Tibial nerve (tissue), 4 donors: ENCODE measurements around the gene CBX5. TPM values are rescaled to one million over a fixed set of nuclear protein-coding genes. Genes with fewer than 3 reads are reported as not detected.

Experiments used
- DNase-seq, 2 donors: peaks; one replicate each; pipeline ENCODE4 v3.0.0-alpha.2; 2019; ENCODE audit warnings: low spot score in 2 of 2
- H3K27ac ChIP-seq, 4 donors: fragments of 200-600 bp; sonication (generic) in 3 of 4; one replicate each; pipeline ENCODE4 v1.5.1; 2017 to 2019; ENCODE audit warnings: mild to moderate bottlenecking in 1 of 4
- H3K27me3 ChIP-seq, 2 donors: fragments of 200-600 bp; sonication (generic) in 1 of 2; one replicate each; pipeline versions ENCODE4 v1.5.1 to v1.6.0; 2017 to 2019
- H3K36me3 ChIP-seq, 3 donors: fragments of 200-600 bp; sonication (generic); one replicate each; pipeline ENCODE4 v1.5.1; 2018 to 2019
- H3K4me1 ChIP-seq, 4 donors: fragments of 200-600 bp; sonication (generic) in 3 of 4; one replicate each; pipeline ENCODE4 v1.5.1; 2017 to 2019
- H3K4me3 ChIP-seq, 4 donors: fragments of 200-600 bp; sonication (generic) in 3 of 4; one replicate each; pipeline ENCODE4 v1.5.1; 2017 to 2019; ENCODE audit warnings: mild to moderate bottlenecking in 1 of 4, moderate library complexity in 1 of 4
- H3K9me3 ChIP-seq, 4 donors: fragments of 200-600 bp; sonication (generic) in 3 of 4; one replicate each; pipeline ENCODE4 v1.5.1; 2017 to 2019
- CTCF ChIP-seq, 5 experiments: fragments of 200-600 bp in 3 of 5; fragments of 450-650 bp in 2 of 5; sonication (generic) in 3 of 5; IDR thresholded peaks; one replicate each; pipeline ENCODE4 v1.5.1; 2016 to 2019; ENCODE audit warnings: antibody characterized with exemption in 5 of 5, mild to moderate bottlenecking in 3 of 5, moderate library complexity in 2 of 5
- EP300 ChIP-seq, 2 donors: sonication (generic); formaldehyde crosslinking; IDR thresholded peaks; one replicate each; pipeline ENCODE4 v1.6.1; 2017; ENCODE audit warnings: antibody characterized with exemption in 2 of 2, mild to moderate bottlenecking in 1 of 2
- POLR2A ChIP-seq, 2 donors: fragments of 450-650 bp; IDR thresholded peaks; one replicate each; pipeline ENCODE4 v1.6.1; 2017; ENCODE audit warnings: antibody characterized with exemption in 2 of 2, mild to moderate bottlenecking in 2 of 2, moderate library complexity in 2 of 2
- WGBS, 2 donors: methylation state at CpG; one replicate each; pipeline ENCODE4 v1.1.5; 2018; 5-methylcytosine and 5-hydroxymethylcytosine counted together
- total RNA-seq, 4 donors: library from RNA; depleted of rRNA; stranded (reverse); fragments of >200 nt; gene quantifications; one replicate each; pipeline ENCODE4 v1.1.0, GENCODE V29; 2016

CBX5 gene
- total RNA-seq, 4 donors from 2014 or later = 32.1 to 50.0 (median 42.4) TPM

DNA sequence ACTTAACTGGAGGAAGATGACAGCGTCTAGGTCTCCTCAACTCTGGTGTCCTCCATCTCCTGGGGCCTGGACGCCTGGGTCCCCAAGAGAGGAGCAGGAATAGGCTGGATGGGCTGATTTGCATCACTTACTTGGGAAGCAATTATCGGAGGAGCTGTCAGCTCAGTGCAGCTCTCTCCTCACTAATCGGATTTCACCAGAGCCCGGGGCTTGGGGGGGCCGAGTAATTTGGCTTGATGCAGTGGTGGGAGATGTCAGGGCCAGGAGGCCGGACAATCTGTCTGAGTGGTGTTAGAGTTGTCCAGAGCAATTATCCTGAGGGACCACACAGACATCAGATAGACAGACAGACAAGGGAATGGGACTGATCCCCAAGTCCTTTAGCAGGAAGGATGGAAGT is 86.5 kb downstream of the CBX5 start:
- Histone ChIP-seq H3K27ac (no peak overlapping the region), H3K36me3 (no peaks in the 10 kb centered on the region), H3K4me1 (peaks cover 0 to 38% (median 11%) of the 10 kb centered on the region in 4 donors), H3K27me3 (peaks cover 0 to 10% of the 10 kb centered on the region in 2 donors), H3K4me3 (no peak overlapping the region), H3K9me3 (no peaks in the 10 kb centered on the region)
- no peak for DNase-seq
- no peak for TF ChIP-seq POLR2A (IDR thresholded peaks at IDR 0.05)
- TF ChIP-seq CTCF (IDR thresholded peaks at IDR 0.05) = no peak
- TF ChIP-seq EP300 (IDR thresholded peaks at IDR 0.05) = no peak
- 68 to 74% methylated on average over 7 of the region's 7 CpGs for WGBS, 2 donors

DNA sequence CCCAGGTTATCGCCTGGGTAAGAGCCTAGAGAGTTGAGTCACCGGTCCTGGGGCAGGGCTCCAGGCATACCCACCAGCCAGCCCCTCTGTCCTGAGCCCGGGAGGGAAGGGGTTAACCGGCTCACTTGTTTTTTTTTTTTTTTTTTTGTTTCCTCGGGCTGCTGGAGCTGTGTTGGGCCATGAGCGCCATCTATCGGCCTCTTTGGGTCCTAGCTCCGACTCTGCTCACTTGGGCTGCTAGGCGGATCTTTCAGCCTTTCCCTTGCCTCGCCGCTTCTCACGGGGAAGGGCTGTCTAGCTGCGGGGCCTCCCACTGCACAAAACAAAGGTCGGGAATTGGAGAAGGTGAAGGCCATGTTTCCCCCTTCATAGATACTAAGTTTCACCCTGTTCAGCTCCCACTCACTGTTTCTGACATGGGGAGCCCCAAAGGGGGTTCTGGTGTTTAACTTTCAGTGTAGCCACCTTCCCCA is 88.3 kb downstream of the CBX5 start:
- Histone ChIP-seq H3K27ac (no peak overlapping the region), H3K9me3 (no peaks in the 10 kb centered on the region), H3K4me1 (peaks cover 0 to 46% (median 10%) of the 10 kb centered on the region in 4 donors), H3K36me3 (peaks cover 0 to 7% (median 0%) of the 10 kb centered on the region in 3 donors), H3K4me3 (no peak overlapping the region), H3K27me3 (peaks cover 0 to 6% of the 10 kb centered on the region in 2 donors)
- peak; percentile 76 to 86 for DNase-seq
- WGBS, 2 donors = 0 to 1% methylated on average over 14 of the region's 14 CpGs
- TF ChIP-seq POLR2A (IDR thresholded peaks at IDR 0.05) (no peak), CTCF (IDR thresholded peaks at IDR 0.05) (peak; percentile 67 to 84 (median 80)), EP300 (IDR thresholded peaks at IDR 0.05) (peak in 1 of 2 donors; percentile 40)

- DNase-seq = no peak
- TF ChIP-seq POLR2A (IDR thresholded peaks at IDR 0.05) (no peak), EP300 (IDR thresholded peaks at IDR 0.05) (no peak), CTCF (IDR thresholded peaks at IDR 0.05) (no peak)
- Histone ChIP-seq H3K27ac (no peak overlapping the region), H3K4me3 (no peak overlapping the region), H3K27me3 (peaks cover 0 to 6% of the 10 kb centered on the region in 2 donors), H3K9me3 (no peaks in the 10 kb centered on the region), H3K36me3 (peaks cover 0 to 8% (median 0%) of the 10 kb centered on the region in 3 donors), H3K4me1 (peaks cover 0 to 45% (median 10%) of the 10 kb centered on the region in 4 donors)
- WGBS, 2 donors = 38 to 49% methylated on average over 4 of the region's 4 CpGs
Observed at GRCh38 chr12:54191126-54191525, 88.8 kb downstream of the CBX5 start.

DNA sequence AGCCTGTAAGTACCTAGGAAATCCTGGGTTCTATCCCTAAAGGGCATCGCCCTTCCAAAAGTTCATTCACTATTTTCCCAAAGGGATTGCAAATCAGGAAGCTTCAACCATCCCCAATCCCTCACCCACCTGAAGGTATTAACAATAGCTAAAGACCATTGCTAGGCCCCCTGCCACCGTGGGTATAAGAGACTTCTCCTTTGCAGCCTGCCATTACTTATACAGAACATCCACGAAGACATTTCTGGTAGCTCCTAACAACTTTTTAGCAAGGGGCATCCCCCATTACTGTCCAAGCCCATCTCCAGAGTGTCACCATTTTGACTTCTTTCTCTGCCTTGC is 90.8 kb downstream of the CBX5 start:
- peak overlapping the region in 2 of 4 donors; percentile 56 to 82 for H3K4me3 ChIP-seq
- H3K27ac ChIP-seq = no peak overlapping the region
- WGBS, 2 donors = 9 to 15% methylated on average over 3 of the region's 3 CpGs

More for the DNA sequence above, 90.8 kb downstream of the CBX5 start:
- DNase-seq = no peak
- TF ChIP-seq EP300 (IDR thresholded peaks at IDR 0.05) (no peak), CTCF (IDR thresholded peaks at IDR 0.05) (no peak), POLR2A (IDR thresholded peaks at IDR 0.05) (no peak)
- no peaks in the 10 kb centered on the region for H3K9me3 ChIP-seq
- peaks cover 0 to 4% of the 10 kb centered on the region in 2 donors for H3K27me3 ChIP-seq
- peaks cover 0 to 38% (median 5%) of the 10 kb centered on the region in 4 donors for H3K4me1 ChIP-seq
- H3K36me3 ChIP-seq = peaks cover 0 to 12% (median 0%) of the 10 kb centered on the region in 3 donors
